ENCODE results near the gene RASSF7. TPM values are rescaled to one million over a fixed set of nuclear protein-coding genes. Genes with fewer than 3 reads are reported as not detected.

The RASSF7 gene
- total RNA-seq, 2 donors from 2014 or later, result 49.5 to 134 TPM

- H3K27me3 ChIP-seq, result no peaks in the 10 kb centered on the region
- intact Hi-C loops (cut with DNase I), result no loop called here
- ATAC-seq (no peak), DNase-seq (no peak)
- peak overlapping the region; percentile 41 to 81 (median 76) for H3K27ac ChIP-seq
- no peaks in the 10 kb centered on the region for H3K36me3 ChIP-seq (replicated peaks in 1 of 2; ENCODE audit: insufficient read depth in 1 of 2, low read depth in 2 of 2)
- H3K4me3 ChIP-seq, result no peak overlapping the region
- TF ChIP-seq CTCF (IDR thresholded peaks at IDR 0.05), result no peak
- no peak for TF ChIP-seq POLR2A (IDR thresholded peaks at IDR 0.05)
- WGBS, 2 donors, result 87 to 88% methylated on average over 6 to 16 of the region's 18 CpGs
- peaks cover 39% of the 10 kb centered on the region for H3K4me1 ChIP-seq
- H3K9me3 ChIP-seq, result no peaks in the 10 kb centered on the region
Observed at GRCh38 chr11:567011-567628, 6.3 kb downstream of the RASSF7 start.

- 35 to 47% methylated on average over 5 to 29 of the region's 41 CpGs for WGBS, 2 donors
- Histone ChIP-seq H3K27ac (peak overlapping the region; percentile 41 to 81 (median 76)), H3K4me3 (no peak overlapping the region), H3K36me3 (replicated peaks in 1 of 2; ENCODE audit: insufficient read depth in 1 of 2, low read depth in 2 of 2) (no peaks in the 10 kb centered on the region), H3K27me3 (no peaks in the 10 kb centered on the region), H3K9me3 (no peaks in the 10 kb centered on the region), H3K4me1 (peaks cover 32% of the 10 kb centered on the region)
- no peak for TF ChIP-seq POLR2A (IDR thresholded peaks at IDR 0.05)
- TF ChIP-seq CTCF (IDR thresholded peaks at IDR 0.05), result no peak
- intact Hi-C loops (cut with DNase I), result no loop called here
- DNase-seq, result peak in 1 of 4 donors; percentile 29
- ATAC-seq, result no peak
Observed at GRCh38 chr11:567629-568292, 7.0 kb downstream of the RASSF7 start.

GRCh38 chr11:568306-569157 is 7.8 kb downstream of the RASSF7 start:
- H3K9me3 ChIP-seq, result no peaks in the 10 kb centered on the region
- H3K27ac ChIP-seq, result peak overlapping the region; percentile 53 to 81 (median 76)
- peak; percentile 95 for ATAC-seq
- H3K36me3 ChIP-seq (replicated peaks in 1 of 2; ENCODE audit: insufficient read depth in 1 of 2, low read depth in 2 of 2), result no peaks in the 10 kb centered on the region
- intact Hi-C loops (cut with DNase I), result no loop called here
- H3K4me3 ChIP-seq, result peak overlapping the region in 1 of 2 donors; percentile 18
- peak in 1 of 3 donors; percentile 20 for TF ChIP-seq POLR2A (IDR thresholded peaks at IDR 0.05)
- TF ChIP-seq CTCF (IDR thresholded peaks at IDR 0.05), result peak in 2 of 7 experiments; percentile 19 to 24
- H3K4me1 ChIP-seq, result peaks cover 25% of the 10 kb centered on the region
- DNase-seq, result peak; percentile 95 to 96 (median 95)
- 0% methylated on average over 6 to 78 of the region's 123 CpGs for WGBS, 2 donors
- no peaks in the 10 kb centered on the region for H3K27me3 ChIP-seq

- WGBS, 2 donors, result 40 to 41% methylated on average over 17 to 36 of the region's 36 CpGs
- H3K27ac ChIP-seq, result peak overlapping the region in 3 of 4 donors; percentile 53 to 81 (median 72)
- no peak for DNase-seq
- no peak for ATAC-seq
- H3K36me3 ChIP-seq (replicated peaks in 1 of 2; ENCODE audit: insufficient read depth in 1 of 2, low read depth in 2 of 2), result no peaks in the 10 kb centered on the region
- TF ChIP-seq POLR2A (IDR thresholded peaks at IDR 0.05) (no peak), CTCF (IDR thresholded peaks at IDR 0.05) (no peak)
- intact Hi-C loops (cut with DNase I), result no loop called here
- H3K4me3 ChIP-seq, result peak overlapping the region in 1 of 2 donors; percentile 18
- H3K27me3 ChIP-seq, result no peaks in the 10 kb centered on the region
- H3K4me1 ChIP-seq, result peaks cover 19% of the 10 kb centered on the region
- H3K9me3 ChIP-seq, result no peaks in the 10 kb centered on the region
Observed at GRCh38 chr11:569158-569885, 8.6 kb downstream of the RASSF7 start.
